ENCODE results near the gene ZNF581. TPM values are rescaled to one million over a fixed set of nuclear protein-coding genes. Genes with fewer than 3 reads are reported as not detected.

ZNF581 gene
- total RNA-seq, 1 experiment from 2014 or later: 65.1 TPM

DNA sequence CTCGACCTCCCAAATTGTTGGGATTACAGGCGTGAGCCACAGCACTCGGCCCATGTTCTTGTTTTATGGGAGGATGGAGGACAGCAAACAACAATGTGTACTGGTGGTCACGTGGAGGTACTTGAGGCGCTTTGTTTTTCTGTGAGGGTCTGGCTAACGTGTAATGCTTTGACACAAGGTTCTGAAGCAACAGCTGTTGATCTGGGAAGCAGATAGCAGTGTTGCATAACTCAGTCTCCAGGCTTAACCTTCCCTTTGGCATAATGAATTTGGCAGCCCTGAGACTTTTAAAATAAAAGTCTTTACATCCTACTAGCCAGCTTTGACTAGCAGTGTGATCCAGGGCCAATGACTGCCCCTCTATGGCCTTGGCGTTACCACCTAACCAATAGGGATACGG is 9.6 kb upstream of the ZNF581 start:
- no peaks in the 10 kb centered on the region for H3K9me3 ChIP-seq (ENCODE audit: control insufficient read depth, low read depth, low read length)
- H4K5ac ChIP-seq (ENCODE audit: insufficient read length, low read depth, low read length): no peak overlapping the region
- H3K9ac ChIP-seq (ENCODE audit: extremely low read depth, insufficient read length, low read length): no peak overlapping the region
- Mint-ChIP-seq H3K9me3 (no peaks in the 10 kb centered on the region; a peak in 1 of 5 replicates), H3K4me3 (no peak overlapping the region; a peak in 1 of 5 replicates), H3K4me1 (peaks cover 19 to 29% of the 10 kb centered on the region in 2 experiments), H3K27ac (no peak overlapping the region), H3K27me3 (ENCODE audit: low read depth) (peaks cover 1% of the 10 kb centered on the region; the same call in 1 of the 2 replicates), H3K36me3 (ENCODE audit: insufficient read depth in 1 of 3, low read depth in 3 of 3) (peaks cover 7 to 11% (median 11%) of the 10 kb centered on the region in 3 experiments)
- H3K27me3 ChIP-seq (ENCODE audit: insufficient read depth, low read length): no peaks in the 10 kb centered on the region
- no peak overlapping the region for H2BK15ac ChIP-seq (ENCODE audit: low read depth, low read length)
- H3K4me1 ChIP-seq (ENCODE audit: insufficient read depth, low read length): 0 out of 2 replicates have a peak, but pooled peaks cover 2% of the 10 kb centered on the region
- H2BK12ac ChIP-seq (ENCODE audit: insufficient read length, low read depth, low read length): no peak overlapping the region
- DNase-seq: no peak
- no peak overlapping the region for H3K18ac ChIP-seq (ENCODE audit: insufficient read length, low read depth, low read length)
- no peak overlapping the region for H2BK5ac ChIP-seq (ENCODE audit: insufficient read length, low read length)
- no peak overlapping the region for H2AK5ac ChIP-seq (ENCODE audit: insufficient read length, low read length)
- H3K14ac ChIP-seq (ENCODE audit: insufficient read depth, low read length): no peak overlapping the region
- no peak overlapping the region for H4K91ac ChIP-seq (ENCODE audit: insufficient read length, low read depth, low read length)
- H3K23ac ChIP-seq (ENCODE audit: insufficient read length, low read depth, low read length): no peak overlapping the region
- H2BK20ac ChIP-seq (ENCODE audit: low read depth, low read length, poor library complexity, severe bottlenecking): no peak overlapping the region
- no peak overlapping the region for H3K27ac ChIP-seq (ENCODE audit: insufficient read length, low read depth, low read length)
- no peak overlapping the region for H2BK120ac ChIP-seq (ENCODE audit: low read depth, low read length, poor library complexity, severe bottlenecking)
- H3T11ph ChIP-seq (ENCODE audit: low read length): no peak overlapping the region
- TF ChIP-seq, protein P1, sequence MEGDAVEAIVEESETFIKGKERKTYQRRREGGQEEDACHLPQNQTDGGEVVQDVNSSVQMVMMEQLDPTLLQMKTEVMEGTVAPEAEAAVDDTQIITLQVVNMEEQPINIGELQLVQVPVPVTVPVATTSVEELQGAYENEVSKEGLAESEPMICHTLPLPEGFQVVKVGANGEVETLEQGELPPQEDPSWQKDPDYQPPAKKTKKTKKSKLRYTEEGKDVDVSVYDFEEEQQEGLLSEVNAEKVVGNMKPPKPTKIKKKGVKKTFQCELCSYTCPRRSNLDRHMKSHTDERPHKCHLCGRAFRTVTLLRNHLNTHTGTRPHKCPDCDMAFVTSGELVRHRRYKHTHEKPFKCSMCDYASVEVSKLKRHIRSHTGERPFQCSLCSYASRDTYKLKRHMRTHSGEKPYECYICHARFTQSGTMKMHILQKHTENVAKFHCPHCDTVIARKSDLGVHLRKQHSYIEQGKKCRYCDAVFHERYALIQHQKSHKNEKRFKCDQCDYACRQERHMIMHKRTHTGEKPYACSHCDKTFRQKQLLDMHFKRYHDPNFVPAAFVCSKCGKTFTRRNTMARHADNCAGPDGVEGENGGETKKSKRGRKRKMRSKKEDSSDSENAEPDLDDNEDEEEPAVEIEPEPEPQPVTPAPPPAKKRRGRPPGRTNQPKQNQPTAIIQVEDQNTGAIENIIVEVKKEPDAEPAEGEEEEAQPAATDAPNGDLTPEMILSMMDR (conservative IDR thresholded peaks at IDR 0.05): no peak
- H3K4ac ChIP-seq (ENCODE audit: low read depth, low read length): no peak overlapping the region
- H3K23me2 ChIP-seq (ENCODE audit: insufficient read length, low read depth, low read length, poor library complexity, severe bottlenecking): peaks cover 7% of the 10 kb centered on the region
- no peak overlapping the region for H2AFZ ChIP-seq (ENCODE audit: low read length)
- no peak overlapping the region for H4K8ac ChIP-seq (replicated peaks; ENCODE audit: insufficient read length, low read depth, low read length)
- H3K56ac ChIP-seq (ENCODE audit: insufficient read length, low read depth, low read length): no peak overlapping the region
- no CpG with 5 or more reads among the region's 8 CpGs for WGBS (ENCODE audit: extremely low coverage, insufficient read length, low lambda C conversion rate)
- peaks cover 10% of the 10 kb centered on the region; the same call in 1 of the 2 replicates for H3K79me2 ChIP-seq (ENCODE audit: insufficient read depth, low read length)
- peaks cover 6% of the 10 kb centered on the region for H3K79me1 ChIP-seq (ENCODE audit: insufficient read depth, low read depth, low read length, poor library complexity, severe bottlenecking)
- no peak overlapping the region for H3K4me2 ChIP-seq (ENCODE audit: insufficient read depth, insufficient read length, low read length)
- H4K20me1 ChIP-seq (ENCODE audit: control insufficient read depth, insufficient read depth, insufficient read length): no peaks in the 10 kb centered on the region

All from H9 (cell line).